Esophagus muscularis mucosa (tissue), 4 donors: ENCODE data around the gene SPAG17. TPM values are rescaled to one million over a fixed set of nuclear protein-coding genes. Genes with fewer than 3 reads are reported as not detected.

Experiments
- DNase-seq: peaks from one replicate; pipeline ENCODE4 v3.0.0-alpha.2; 2017; ENCODE audit errors: extremely low spot score
- H3K27ac ChIP-seq, 4 donors: fragments of 200-600 bp; sonication (generic); replicated peaks in 1 of 4; 1 replicate in 3 of 4; 2 replicates in 1 of 4; pipeline ENCODE4 v1.5.1; 2016 to 2019; ENCODE audit warnings: mild to moderate bottlenecking in 1 of 4
- H3K27me3 ChIP-seq, 4 donors: fragments of 200-600 bp; sonication (generic); one replicate each; pipeline versions ENCODE4 v1.5.1 to v1.6.0; 2016 to 2019
- H3K36me3 ChIP-seq, 4 donors: fragments of 200-600 bp; sonication (generic); one replicate each; pipeline ENCODE4 v1.5.1; 2016 to 2019
- H3K4me1 ChIP-seq, 4 donors: fragments of 200-600 bp; sonication (generic); one replicate each; pipeline ENCODE4 v1.5.1; 2016 to 2019
- H3K4me3 ChIP-seq, 4 donors: fragments of 200-600 bp; sonication (generic); 1 replicate in 2 of 4; 2 replicates in 2 of 4; pipeline ENCODE4 v1.5.1; 2016 to 2019; ENCODE audit warnings: mild to moderate bottlenecking in 4 of 4, moderate library complexity in 1 of 4
- H3K9me3 ChIP-seq, 4 donors: fragments of 200-600 bp; sonication (generic); 1 replicate in 3 of 4; 2 replicates in 1 of 4; pipeline ENCODE4 v1.5.1; 2016 to 2019
- CTCF ChIP-seq, 3 experiments: fragments of 200-600 bp in 2 of 3; fragments of 450-650 bp in 1 of 3; sonication (generic) in 2 of 3; IDR thresholded peaks; one replicate each; pipeline ENCODE4 v1.5.1; 2017 to 2019; ENCODE audit warnings: antibody characterized with exemption in 3 of 3, mild to moderate bottlenecking in 2 of 3, moderate library complexity in 1 of 3
- EP300 ChIP-seq: sonication (generic); formaldehyde crosslinking; IDR thresholded peaks from one replicate; pipeline ENCODE4 v1.6.1; 2017; ENCODE audit warnings: antibody characterized with exemption
- POLR2A ChIP-seq: fragments of 450-650 bp; IDR thresholded peaks from one replicate; pipeline ENCODE4 v1.6.1; 2017; ENCODE audit warnings: antibody characterized with exemption, moderate library complexity, mild to moderate bottlenecking, low read depth
- POLR2AphosphoS5 ChIP-seq, 2 donors: sonication (generic); formaldehyde crosslinking; IDR thresholded peaks; one replicate each; pipeline ENCODE4 v1.6.1; 2017; ENCODE audit warnings: antibody characterized with exemption in 2 of 2
- WGBS: methylation state at CpG from one replicate; pipeline ENCODE4 v1.1.5; 2018; 5-methylcytosine and 5-hydroxymethylcytosine counted together
- intact Hi-C: fragments of 100-400 bp; cut with DNase I; formaldehyde crosslinking; loops from one replicate; pipeline ENCODE4 v1.15.1; 2023
- total RNA-seq, 4 donors: library from RNA; depleted of rRNA; stranded (reverse); fragments of >200 nt; gene quantifications; one replicate each; pipeline versions ENCODE4 v1.1.0 to v1.2.1, GENCODE V29; 2016

SPAG17 gene
- total RNA-seq, 4 donors from 2014 or later = 0.17 to 0.23 TPM; not detected in 2

- DNase-seq = no peak
- intact Hi-C loops = no loop called here
Observed at GRCh38 chr1:118136187-118136941, 48.7 kb downstream of the SPAG17 start.

GRCh38 chr1:118132000-118132399 lies 53.0 kb downstream of the SPAG17 start:
- Histone ChIP-seq H3K9me3 (no peaks in the 10 kb centered on the region), H3K27ac (no peak overlapping the region), H3K4me3 (no peak overlapping the region), H3K27me3 (peaks cover 0 to 7% (median 0%) of the 10 kb centered on the region in 4 donors), H3K36me3 (no peaks in the 10 kb centered on the region), H3K4me1 (peaks cover 0 to 8% (median 3%) of the 10 kb centered on the region in 4 donors)
- 99% methylated on average over 5 of the region's 5 CpGs for WGBS
- DNase-seq = no peak
- TF ChIP-seq POLR2A (no peak), POLR2AphosphoS5 (IDR thresholded peaks at IDR 0.05) (no peak), CTCF (IDR thresholded peaks at IDR 0.05) (no peak), EP300 (no peak)
- intact Hi-C loops = no loop called here

More at GRCh38 chr1:118136187-118136941, 48.7 kb downstream of the SPAG17 start:
- Histone ChIP-seq H3K9me3 (no peaks in the 10 kb centered on the region), H3K27me3 (peaks cover 0 to 7% (median 0%) of the 10 kb centered on the region in 4 donors), H3K4me1 (peaks cover 0 to 11% (median 3%) of the 10 kb centered on the region in 4 donors), H3K4me3 (no peak overlapping the region), H3K27ac (no peak overlapping the region), H3K36me3 (no peaks in the 10 kb centered on the region)
- TF ChIP-seq EP300 (no peak), CTCF (IDR thresholded peaks at IDR 0.05) (no peak), POLR2A (no peak), POLR2AphosphoS5 (IDR thresholded peaks at IDR 0.05) (no peak)
- WGBS = 27% methylated on average over 8 of the region's 8 CpGs

- no peak overlapping the region for H3K27ac ChIP-seq
- H3K36me3 ChIP-seq = no peaks in the 10 kb centered on the region
- 69% methylated on average over 1 of the region's 1 CpG for WGBS
- no peaks in the 10 kb centered on the region for H3K9me3 ChIP-seq
- intact Hi-C loops = no loop called here
- no peaks in the 10 kb centered on the region for H3K4me1 ChIP-seq
- TF ChIP-seq POLR2A (no peak), EP300 (no peak), CTCF (IDR thresholded peaks at IDR 0.05) (no peak), POLR2AphosphoS5 (IDR thresholded peaks at IDR 0.05) (no peak)
- peaks cover 0 to 7% (median 0%) of the 10 kb centered on the region in 4 donors for H3K27me3 ChIP-seq
- no peak for DNase-seq
- H3K4me3 ChIP-seq = no peak overlapping the region
Observed at GRCh38 chr1:118128761-118129160, 56.3 kb downstream of the SPAG17 start.

GRCh38 chr1:118124064-118124463 lies 61.0 kb downstream of the SPAG17 start:
- Histone ChIP-seq H3K36me3 (no peaks in the 10 kb centered on the region), H3K9me3 (no peaks in the 10 kb centered on the region), H3K27ac (no peak overlapping the region), H3K4me3 (no peak overlapping the region), H3K27me3 (no peaks in the 10 kb centered on the region), H3K4me1 (peaks cover 0 to 3% (median 0%) of the 10 kb centered on the region in 4 donors)
- DNase-seq = no peak
- 59% methylated on average over 3 of the region's 3 CpGs for WGBS
- TF ChIP-seq EP300 = no peak
- TF ChIP-seq POLR2A = no peak
- no peak for TF ChIP-seq POLR2AphosphoS5 (IDR thresholded peaks at IDR 0.05)
- no peak for TF ChIP-seq CTCF (IDR thresholded peaks at IDR 0.05)
- intact Hi-C loops = no loop called here
